Measurements from ENCODE around the gene RB1.

- TF ChIP-seq POLR2A (IDR thresholded peaks at IDR 0.05; ENCODE audit: low read depth, low read length), result no peak
- no peak for TF ChIP-seq POLR2AphosphoS5 (IDR thresholded peaks at IDR 0.05; ENCODE audit: low read depth, low read length)
- TF ChIP-seq TAF1 (IDR thresholded peaks at IDR 0.05; ENCODE audit: borderline replicate concordance, low read depth, low read length), result no peak
These were observed 133.2 kb downstream of the RB1 start for GRCh38 chr13:48436661-48437288.

Measured in GM12892 (cell line).